WERI-Rb-1 (cell line): ENCODE results near the gene SRRM2.

Experiments
- DNase-seq: peaks from one replicate; pipeline ENCODE4 v3.0.0-alpha.2; 2020
- H3K27ac ChIP-seq: fragments of 250-450 bp; sonication (Bioruptor Pico); 2 replicates; pipeline ENCODE4 v1.5.1; 2020; ENCODE audit warnings: mild to moderate bottlenecking, moderate library complexity
- H3K27me3 ChIP-seq: fragments of 250-450 bp; sonication (Bioruptor Pico); 2 replicates; pipeline ENCODE4 v1.5.1; 2021; ENCODE audit warnings: mild to moderate bottlenecking, low read depth, moderate library complexity; ENCODE audit not compliant: insufficient read depth, severe bottlenecking
- H3K36me3 ChIP-seq: fragments of 250-450 bp; sonication (Bioruptor Pico); 2 replicates; pipeline ENCODE4 v1.5.1; 2020; ENCODE audit warnings: mild to moderate bottlenecking, moderate library complexity
- H3K4me3 ChIP-seq: 2 replicates; pipeline ENCODE4 v1.5.1; 2011; ENCODE audit warnings: low read depth, mild to moderate bottlenecking, control low read depth, low read length
- H3K9me3 ChIP-seq: fragments of 250-450 bp; sonication (Bioruptor Pico); 2 replicates; pipeline ENCODE4 v1.5.1; 2021; ENCODE audit warnings: mild to moderate bottlenecking, moderate library complexity; ENCODE audit not compliant: severe bottlenecking
- TF ChIP-seq, protein P1 (sequence below): IDR thresholded peaks from 2 replicates; pipeline ENCODE4 v1.5.1; 2011; ENCODE audit warnings: low read depth, mild to moderate bottlenecking, control low read depth, inconsistent platforms, low read length

SRRM2 gene

DNA sequence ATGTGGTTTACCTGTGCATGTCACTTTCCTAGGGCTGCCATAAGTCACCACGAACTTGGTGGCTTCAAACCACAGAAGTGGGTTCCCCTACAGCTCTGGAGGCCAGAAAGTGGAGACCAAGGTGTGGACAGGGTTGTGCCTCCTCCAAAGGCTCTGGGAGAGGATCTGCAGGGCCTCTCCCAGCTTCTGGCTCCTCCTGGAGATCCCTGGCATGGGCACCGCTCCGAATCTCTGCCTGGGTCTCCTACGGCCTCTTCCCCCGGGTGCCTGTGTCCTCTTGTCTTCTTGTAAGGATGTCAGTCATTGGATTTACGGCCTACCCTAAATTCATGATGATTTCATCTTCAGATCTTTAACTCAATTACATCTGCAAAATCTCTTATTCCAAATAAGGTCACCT lies 2.5 kb upstream of the SRRM2 start:
- peaks cover 27% of the 10 kb centered on the region for H3K36me3 ChIP-seq
- no peak for DNase-seq
- H3K4me3 ChIP-seq, result no peak overlapping the region
- no peaks in the 10 kb centered on the region for H3K27me3 ChIP-seq
- TF ChIP-seq, protein P1, sequence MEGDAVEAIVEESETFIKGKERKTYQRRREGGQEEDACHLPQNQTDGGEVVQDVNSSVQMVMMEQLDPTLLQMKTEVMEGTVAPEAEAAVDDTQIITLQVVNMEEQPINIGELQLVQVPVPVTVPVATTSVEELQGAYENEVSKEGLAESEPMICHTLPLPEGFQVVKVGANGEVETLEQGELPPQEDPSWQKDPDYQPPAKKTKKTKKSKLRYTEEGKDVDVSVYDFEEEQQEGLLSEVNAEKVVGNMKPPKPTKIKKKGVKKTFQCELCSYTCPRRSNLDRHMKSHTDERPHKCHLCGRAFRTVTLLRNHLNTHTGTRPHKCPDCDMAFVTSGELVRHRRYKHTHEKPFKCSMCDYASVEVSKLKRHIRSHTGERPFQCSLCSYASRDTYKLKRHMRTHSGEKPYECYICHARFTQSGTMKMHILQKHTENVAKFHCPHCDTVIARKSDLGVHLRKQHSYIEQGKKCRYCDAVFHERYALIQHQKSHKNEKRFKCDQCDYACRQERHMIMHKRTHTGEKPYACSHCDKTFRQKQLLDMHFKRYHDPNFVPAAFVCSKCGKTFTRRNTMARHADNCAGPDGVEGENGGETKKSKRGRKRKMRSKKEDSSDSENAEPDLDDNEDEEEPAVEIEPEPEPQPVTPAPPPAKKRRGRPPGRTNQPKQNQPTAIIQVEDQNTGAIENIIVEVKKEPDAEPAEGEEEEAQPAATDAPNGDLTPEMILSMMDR, result no peak
- no peak overlapping the region for H3K27ac ChIP-seq
- no peaks in the 10 kb centered on the region for H3K9me3 ChIP-seq

DNA sequence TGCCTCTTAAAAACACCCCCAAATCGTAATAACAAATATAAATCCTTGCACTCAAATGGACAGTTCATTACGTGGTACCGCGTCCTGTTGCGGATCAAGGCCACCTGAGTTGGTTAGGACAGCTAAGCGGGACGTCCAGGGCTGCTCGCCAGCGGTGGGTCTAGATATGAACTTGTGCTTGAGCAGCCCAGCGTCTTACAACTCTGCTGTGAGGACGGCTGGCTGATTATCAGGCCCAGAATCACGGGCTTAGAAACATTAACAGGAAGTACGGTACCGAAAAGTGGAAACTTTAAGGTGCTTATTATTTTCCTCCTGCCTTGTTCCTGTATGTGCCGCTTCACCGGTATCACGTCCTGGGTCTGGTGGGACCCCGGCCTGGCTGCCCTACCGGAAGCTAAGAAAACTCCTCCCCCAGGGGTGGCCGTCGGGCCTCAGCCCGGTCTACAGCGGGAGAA lies 832 bp upstream of the SRRM2 start:
- Histone ChIP-seq H3K27me3 (no peaks in the 10 kb centered on the region), H3K9me3 (no peaks in the 10 kb centered on the region), H3K36me3 (peaks cover 42% of the 10 kb centered on the region), H3K27ac (peak overlapping the region; percentile 100), H3K4me3 (peak overlapping the region; percentile 97)
- DNase-seq, result peak; percentile 87
- TF ChIP-seq, protein P1, result no peak

GRCh38 chr16:2752850-2753732 lies 653 bp downstream of the SRRM2 start:
- Histone ChIP-seq H3K4me3 (peak overlapping the region; percentile 97), H3K36me3 (peaks cover 57% of the 10 kb centered on the region), H3K27ac (peak overlapping the region; percentile 100), H3K9me3 (no peaks in the 10 kb centered on the region), H3K27me3 (no peaks in the 10 kb centered on the region)
- DNase-seq, result peak; percentile 86
- TF ChIP-seq, protein P1, result no peak

- H3K36me3 ChIP-seq, result peaks cover 63% of the 10 kb centered on the region
- no peaks in the 10 kb centered on the region for H3K27me3 ChIP-seq
- no peak for DNase-seq
- H3K9me3 ChIP-seq, result no peaks in the 10 kb centered on the region
- peak overlapping the region; percentile 100 for H3K27ac ChIP-seq
- H3K4me3 ChIP-seq, result peak overlapping the region; percentile 97
- TF ChIP-seq, protein P1, result no peak
These were observed 1.2 kb downstream of the SRRM2 start for GRCh38 chr16:2753733-2754020.

GRCh38 chr16:2755158-2755557 lies 2.7 kb downstream of the SRRM2 start:
- Histone ChIP-seq H3K4me3 (no peak overlapping the region), H3K9me3 (no peaks in the 10 kb centered on the region), H3K27ac (no peak overlapping the region), H3K36me3 (peaks cover 71% of the 10 kb centered on the region), H3K27me3 (no peaks in the 10 kb centered on the region)
- no peak for DNase-seq
- TF ChIP-seq, protein P1, result no peak
